GM12878 (cell line): ENCODE measurements around the gene MRPL27. TPM values are rescaled to one million over a fixed set of nuclear protein-coding genes. Genes with fewer than 3 reads are reported as not detected.

Experiments
- ASH2L ChIP-seq: fragments of 300-600, 200-600 bp; sonication (generic); IDR thresholded peaks from 2 replicates; pipeline ENCODE4 v1.6.1; 2017; ENCODE audit warnings: low read depth, mild to moderate bottlenecking, borderline replicate concordance
- CBX5 ChIP-seq: sonication (generic); IDR thresholded peaks from 2 replicates; pipeline ENCODE4 v1.6.1; 2016; ENCODE audit warnings: low read depth, moderate library complexity, mild to moderate bottlenecking, inconsistent platforms
- KAT2A ChIP-seq: conservative IDR thresholded peaks from 2 replicates; pipeline ENCODE4 v1.6.1; 2011; ENCODE audit warnings: low read depth, low read length; ENCODE audit not compliant: control insufficient read depth
- MYC ChIP-seq: IDR thresholded peaks from 2 replicates; pipeline ENCODE4 v1.6.1; 2011; ENCODE audit warnings: mild to moderate bottlenecking, low read length, moderate library complexity, inconsistent platforms; ENCODE audit not compliant: insufficient read depth, insufficient replicate concordance, insufficient read length, severe bottlenecking
- STAT1 ChIP-seq: fragments of 450-650 bp; conservative IDR thresholded peaks from 2 replicates; pipeline ENCODE4 v1.6.1; 2014; ENCODE audit warnings: antibody characterized with exemption, mild to moderate bottlenecking
- TAF1 ChIP-seq: IDR thresholded peaks from 2 replicates; pipeline ENCODE4 v1.6.1; 2011; ENCODE audit warnings: mild to moderate bottlenecking, low read depth, low read length, borderline replicate concordance
- TCF12 ChIP-seq: IDR thresholded peaks from 2 replicates; pipeline ENCODE4 v1.6.1; 2011; ENCODE audit warnings: low read depth, mild to moderate bottlenecking, low read length
- TCF3 ChIP-seq: IDR thresholded peaks from 2 replicates; pipeline ENCODE4 v1.6.1; 2012; ENCODE audit warnings: low read depth, mild to moderate bottlenecking, low read length, borderline replicate concordance; ENCODE audit not compliant: insufficient read depth
- polyA plus RNA-seq, 11 experiments: library from polyadenylated mRNA; depleted of rRNA in 4 of 11; unstranded in 6 of 11; stranded (reverse) in 5 of 11; fragments of >200 nt; fragmentation: Nextera tagmentation in 4 of 11; fragmentation: Illumina TruSeq in 1 of 11; extraction: Ambion mirVana in 4 of 11; extraction: Trizol in 1 of 11; gene quantifications; 1 replicate in 1 of 11; 2 replicates in 10 of 11; pipeline versions ENCODE4 v1.2.1 to v1.2.3, GENCODE V29; 2011 to 2016; ENCODE audit warnings: inconsistent platforms in 2 of 11, missing spikeins in 2 of 11, low read depth in 1 of 11
- total RNA-seq, 4 experiments: library from RNA; depleted of rRNA in 3 of 4; stranded (reverse); fragments of >200 nt in 3 of 4; fragmentation: Illumina TruSeq in 1 of 4; extraction: Trizol in 1 of 4; gene quantifications; 2 replicates each; pipeline versions ENCODE4 v1.2.1 to v1.2.3, GENCODE V29; 2013 to 2021
- TF ChIP-seq, protein P1 (sequence below): fragments of 450-650 bp; IDR thresholded peaks from 2 replicates; pipeline ENCODE4 v1.6.1; 2017; ENCODE audit warnings: mild to moderate bottlenecking, moderate library complexity

The MRPL27 gene
- total and polyA plus RNA-seq, 10 of the 15 experiments (the other 5 are each of a cell fraction or from before 2014, with no cell fraction given): 83.0 to 390 (median 131) TPM

GRCh38 chr17:50372758-50373556, at the start of gene MRPL27, which contains the start of gene EME1 (continued):
- TF ChIP-seq TAF1: peak; percentile 96
- no peak for TF ChIP-seq TCF3
- TF ChIP-seq TCF12: peak; percentile 61; the same call in 1 of the 2 replicates
- TF ChIP-seq ASH2L: peak; percentile 83; the same call in 1 of the 2 replicates
- 0 out of 2 replicates have a peak, but pooled peaks have one; percentile 26 for TF ChIP-seq STAT1
- TF ChIP-seq, protein P1, sequence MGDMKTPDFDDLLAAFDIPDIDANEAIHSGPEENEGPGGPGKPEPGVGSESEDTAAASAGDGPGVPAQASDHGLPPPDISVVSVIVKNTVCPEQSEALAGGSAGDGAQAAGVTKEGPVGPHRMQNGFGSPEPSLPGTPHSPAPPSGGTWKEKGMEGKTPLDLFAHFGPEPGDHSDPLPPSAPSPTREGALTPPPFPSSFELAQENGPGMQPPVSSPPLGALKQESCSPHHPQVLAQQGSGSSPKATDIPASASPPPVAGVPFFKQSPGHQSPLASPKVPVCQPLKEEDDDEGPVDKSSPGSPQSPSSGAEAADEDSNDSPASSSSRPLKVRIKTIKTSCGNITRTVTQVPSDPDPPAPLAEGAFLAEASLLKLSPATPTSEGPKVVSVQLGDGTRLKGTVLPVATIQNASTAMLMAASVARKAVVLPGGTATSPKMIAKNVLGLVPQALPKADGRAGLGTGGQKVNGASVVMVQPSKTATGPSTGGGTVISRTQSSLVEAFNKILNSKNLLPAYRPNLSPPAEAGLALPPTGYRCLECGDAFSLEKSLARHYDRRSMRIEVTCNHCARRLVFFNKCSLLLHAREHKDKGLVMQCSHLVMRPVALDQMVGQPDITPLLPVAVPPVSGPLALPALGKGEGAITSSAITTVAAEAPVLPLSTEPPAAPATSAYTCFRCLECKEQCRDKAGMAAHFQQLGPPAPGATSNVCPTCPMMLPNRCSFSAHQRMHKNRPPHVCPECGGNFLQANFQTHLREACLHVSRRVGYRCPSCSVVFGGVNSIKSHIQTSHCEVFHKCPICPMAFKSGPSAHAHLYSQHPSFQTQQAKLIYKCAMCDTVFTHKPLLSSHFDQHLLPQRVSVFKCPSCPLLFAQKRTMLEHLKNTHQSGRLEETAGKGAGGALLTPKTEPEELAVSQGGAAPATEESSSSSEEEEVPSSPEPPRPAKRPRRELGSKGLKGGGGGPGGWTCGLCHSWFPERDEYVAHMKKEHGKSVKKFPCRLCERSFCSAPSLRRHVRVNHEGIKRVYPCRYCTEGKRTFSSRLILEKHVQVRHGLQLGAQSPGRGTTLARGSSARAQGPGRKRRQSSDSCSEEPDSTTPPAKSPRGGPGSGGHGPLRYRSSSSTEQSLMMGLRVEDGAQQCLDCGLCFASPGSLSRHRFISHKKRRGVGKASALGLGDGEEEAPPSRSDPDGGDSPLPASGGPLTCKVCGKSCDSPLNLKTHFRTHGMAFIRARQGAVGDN: peak; percentile 89
- TF ChIP-seq MYC: peak; percentile 78
- TF ChIP-seq CBX5: no peak
- TF ChIP-seq KAT2A: no peak
